NCI-H526 treated with DMSO at 0.1 percent for 48 hours (cell line): ENCODE measurements around the gene DUS2.
A peak's percentile ranks its signal among the peaks of the same experiment; 100 is the strongest.
"Not testable (repeated sequence)": the region's sequence is repeated elsewhere in the genome, so short reads cannot be mapped to it uniquely, and the experiment has no call there.

Experiments
- DNase-seq: peaks from one replicate; lab custom pipeline; 2025; lab: John Stamatoyannopoulos, UW

DUS2 gene

GRCh38 chr16:67998779-67999688, 24.1 kb upstream of the DUS2 start, which contains the start of gene DPEP2:
Gene DPEP2 (minus strand): TSS chr16:67999484. CDS start chr16:67993212, 6,272 bp downstream.
- not testable (repeated sequence) for DNase-seq

DNA sequence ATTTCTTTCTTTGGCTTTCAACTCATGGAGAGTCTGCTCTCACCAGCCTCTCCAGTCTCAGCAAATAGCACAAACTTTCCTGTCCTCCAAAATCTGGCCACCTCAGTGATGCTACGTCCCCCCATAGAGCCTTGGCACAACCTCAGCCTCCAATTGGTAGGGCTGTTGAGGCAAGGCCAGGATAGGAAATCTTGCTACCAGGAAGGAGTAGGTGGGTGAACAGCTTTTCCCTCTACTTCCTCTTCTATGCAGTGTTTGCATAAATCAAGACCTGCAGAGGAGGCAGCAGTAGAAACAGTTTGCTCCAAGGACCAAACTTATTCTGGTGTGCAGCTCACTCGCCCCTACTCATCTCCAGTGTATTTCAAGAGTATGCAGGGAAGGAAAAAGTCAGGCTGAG, 23.1 kb upstream of the DUS2 start:
- DNase-seq: no peak

DNA sequence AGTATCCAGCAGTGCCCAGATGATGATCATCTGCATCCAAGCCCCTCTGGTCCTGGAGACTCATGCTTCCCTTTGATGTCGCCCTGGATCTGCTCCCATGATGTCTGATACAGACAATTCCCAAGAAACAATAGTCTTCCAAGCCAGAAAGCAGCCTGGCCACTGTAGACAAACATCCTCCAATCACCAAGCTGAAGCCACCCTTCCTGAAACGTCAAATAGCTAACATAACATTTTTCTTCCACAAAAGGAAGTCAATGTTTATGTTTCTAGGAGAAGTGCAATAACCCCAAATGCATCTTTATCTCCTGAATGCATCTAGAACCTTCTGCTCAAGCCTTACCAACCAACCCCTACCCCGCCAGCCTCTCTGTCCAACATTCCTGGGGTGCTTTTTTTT, 22.6 kb upstream of the DUS2 start:
- no peak for DNase-seq

DNA sequence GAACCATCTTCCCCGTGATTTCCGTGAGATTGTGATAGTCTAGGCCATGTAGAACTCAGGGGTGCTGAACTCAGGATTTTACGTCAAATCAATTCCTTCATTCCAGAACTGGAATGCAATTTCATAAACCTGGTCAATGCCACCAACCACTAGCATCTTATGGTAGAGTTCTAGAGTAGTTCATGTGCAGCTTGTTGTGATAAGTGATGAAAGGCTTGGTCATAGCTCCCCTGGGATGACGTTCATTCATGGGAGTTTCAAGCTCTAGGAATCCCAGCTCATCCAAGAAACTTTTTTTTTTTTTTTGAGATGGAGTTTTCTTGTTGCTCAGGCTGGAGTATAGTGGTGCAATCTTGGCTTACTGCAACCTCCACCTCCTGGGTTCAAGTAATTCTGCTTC, 20.1 kb upstream of the DUS2 start:
- DNase-seq: no peak

DNA sequence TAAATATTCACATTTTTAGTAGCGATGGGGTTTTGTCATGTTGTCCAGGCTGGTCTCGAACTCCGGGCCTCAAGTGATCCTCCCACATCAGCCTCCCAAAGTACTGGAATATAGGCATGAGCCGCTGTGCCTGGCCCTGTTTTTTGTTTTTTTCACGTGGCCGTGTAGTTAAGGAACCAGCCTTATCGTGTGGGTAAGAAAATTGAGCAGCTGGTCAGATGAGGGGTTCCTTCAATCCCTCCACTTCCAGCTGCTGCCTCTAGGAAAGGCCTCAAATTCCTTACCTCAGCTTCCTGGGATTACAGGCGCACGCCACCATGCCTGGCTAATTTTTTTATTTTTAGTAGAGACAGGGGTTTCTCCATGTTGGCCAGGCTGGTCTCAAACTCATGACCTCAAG, 17.9 kb upstream of the DUS2 start:
- DNase-seq: no peak

DNA sequence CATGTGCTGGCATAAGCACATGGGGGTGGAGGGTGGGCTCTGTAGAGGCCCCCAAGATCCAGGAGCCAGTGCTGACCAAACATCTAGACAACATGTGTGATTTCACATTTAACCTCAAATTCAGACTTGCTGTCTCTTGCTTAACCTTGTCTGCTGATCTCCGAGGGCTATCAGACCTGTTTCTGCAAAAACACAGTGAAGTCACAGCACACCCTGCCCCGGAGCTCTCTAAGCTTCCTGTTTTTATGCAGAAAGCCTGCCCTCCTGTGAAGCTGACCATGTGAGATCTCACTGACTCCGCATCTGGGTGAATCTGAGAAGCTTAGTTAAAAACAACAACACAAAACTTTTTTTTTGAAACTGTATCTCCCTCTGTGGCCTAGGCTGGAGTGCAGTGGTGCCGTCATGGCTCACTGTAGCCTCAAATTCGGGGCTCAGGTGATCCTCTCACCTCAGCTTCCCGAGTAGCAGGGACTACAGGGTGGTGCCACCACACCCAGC, 17.2 kb upstream of the DUS2 start:
- no peak for DNase-seq

GRCh38 chr16:68009157-68009735, 13.8 kb upstream of the DUS2 start:
- DNase-seq: no peak

DNA sequence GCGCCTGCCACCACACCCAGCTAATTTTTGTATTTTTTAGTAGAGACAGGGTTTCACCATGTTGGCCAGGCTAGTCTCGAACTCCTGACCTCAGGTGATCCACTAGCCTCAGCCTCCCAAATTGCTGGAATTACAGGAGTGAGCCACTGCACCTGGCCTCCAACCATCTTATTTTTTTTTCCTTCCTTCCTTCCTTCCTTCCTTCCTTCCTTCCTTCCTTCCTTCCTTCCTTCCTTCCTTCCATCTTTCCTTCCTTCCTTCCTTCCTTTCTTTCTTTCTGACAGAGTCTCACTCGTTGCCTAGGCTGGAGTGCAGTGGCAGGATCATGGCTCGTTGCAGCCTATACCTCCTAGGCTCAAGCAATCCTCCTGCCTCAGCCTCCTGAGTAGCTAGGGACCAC, 13.2 kb upstream of the DUS2 start:
- DNase-seq: not testable (repeated sequence)

GRCh38 chr16:68013440-68013839, 9.6 kb upstream of the DUS2 start:
- DNase-seq: no peak

GRCh38 chr16:68015681-68016080, 7.4 kb upstream of the DUS2 start, which contains the start of gene DPEP2NB:
Gene DPEP2NB (minus strand): TSS chr16:68015911. CDS start chr16:68015770, 141 bp downstream.
- DNase-seq: no peak

DNA sequence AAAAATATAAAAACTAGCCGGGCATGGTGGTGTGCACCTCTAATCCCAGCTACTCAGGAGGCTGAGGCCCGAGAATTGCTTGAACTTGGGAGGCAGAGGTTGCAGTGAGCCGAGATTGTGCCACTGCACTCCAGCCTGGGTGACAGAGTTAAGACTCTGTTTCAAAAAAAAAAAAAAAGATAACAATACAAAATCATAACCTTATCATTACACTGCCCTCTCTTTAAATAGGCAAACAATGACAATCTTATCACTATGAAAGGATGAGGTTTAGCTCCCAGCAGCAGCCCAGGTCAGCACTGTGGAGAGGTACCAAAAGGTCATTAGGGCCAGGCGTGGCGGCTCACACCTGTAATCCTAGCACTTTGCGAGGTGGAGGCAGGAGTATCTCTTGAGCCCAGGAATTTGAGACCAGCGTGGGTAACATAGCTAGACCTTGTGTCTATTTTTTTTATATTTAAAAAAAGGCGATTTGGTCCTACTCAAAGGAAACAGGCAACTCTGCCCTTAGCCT, 3.9 kb upstream of the DUS2 start:
- DNase-seq: no peak

DNA sequence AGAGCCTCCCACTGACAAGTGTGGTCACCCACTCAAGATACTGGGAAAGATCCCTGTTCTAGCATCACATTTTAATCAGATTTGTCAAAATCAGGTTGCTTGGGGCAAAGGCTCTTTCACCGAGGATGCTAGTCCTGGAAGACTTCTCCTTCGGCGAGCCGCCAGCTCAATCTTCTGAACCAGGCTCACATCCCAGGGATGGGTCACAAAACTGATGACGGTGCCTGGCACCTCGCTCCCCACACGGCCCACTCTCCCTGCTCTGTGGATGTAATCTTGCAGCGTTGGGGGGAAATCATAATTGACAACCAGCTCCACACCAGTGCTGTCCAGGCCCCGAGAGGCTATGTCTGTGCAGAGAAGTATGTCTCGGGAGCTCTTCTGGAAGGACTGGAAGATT, 1.6 kb upstream of the DUS2 start:
- no peak for DNase-seq

- no peak for DNase-seq
Measured at GRCh38 chr16:68022278-68022727, 781 bp upstream of the DUS2 start.

DNA sequence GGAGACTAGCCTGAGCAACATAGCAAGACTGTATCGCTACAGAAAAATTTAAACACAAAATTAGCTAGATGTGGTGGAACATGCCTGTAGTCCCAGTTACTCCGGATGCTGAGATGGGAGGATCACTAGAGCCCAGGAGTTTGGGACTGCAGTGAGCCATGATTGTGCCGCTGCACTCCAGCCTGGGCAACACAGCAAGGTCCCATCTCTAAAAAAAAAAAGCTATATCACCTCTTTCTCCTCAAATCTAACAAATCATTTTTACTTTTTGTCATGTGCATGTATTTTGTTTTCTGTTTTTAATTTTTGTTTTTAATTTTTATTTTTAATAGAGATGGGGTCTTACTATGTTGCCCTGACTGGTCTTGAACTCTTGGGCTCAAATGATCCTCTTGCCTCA, 5.9 kb downstream of the DUS2 start:
- DNase-seq: no peak

DNA sequence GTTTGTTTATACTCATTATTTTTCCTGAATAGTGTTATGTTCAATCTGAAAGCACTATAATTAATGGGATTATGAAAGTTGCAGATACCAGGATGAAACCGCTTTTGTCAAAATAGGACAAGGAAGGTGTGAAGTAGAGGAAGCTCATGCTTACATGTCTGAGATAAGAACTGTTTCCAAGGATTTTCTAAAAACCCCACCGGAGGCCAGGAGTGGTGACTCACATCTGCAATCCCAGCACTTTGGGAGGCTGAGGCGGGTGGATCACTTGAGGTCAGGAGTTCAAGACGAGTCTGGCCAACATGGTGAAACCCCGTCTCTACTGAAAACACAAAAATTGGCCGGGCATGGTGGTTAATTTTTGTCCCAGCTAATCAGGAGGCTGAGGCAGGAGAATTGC, 7.0 kb downstream of the DUS2 start:
- DNase-seq: not testable (repeated sequence)

- no peak for DNase-seq
Measured at GRCh38 chr16:68031951-68032350, 8.9 kb downstream of the DUS2 start.

GRCh38 chr16:68033101-68033500, 10.0 kb downstream of the DUS2 start:
- no peak for DNase-seq

DNA sequence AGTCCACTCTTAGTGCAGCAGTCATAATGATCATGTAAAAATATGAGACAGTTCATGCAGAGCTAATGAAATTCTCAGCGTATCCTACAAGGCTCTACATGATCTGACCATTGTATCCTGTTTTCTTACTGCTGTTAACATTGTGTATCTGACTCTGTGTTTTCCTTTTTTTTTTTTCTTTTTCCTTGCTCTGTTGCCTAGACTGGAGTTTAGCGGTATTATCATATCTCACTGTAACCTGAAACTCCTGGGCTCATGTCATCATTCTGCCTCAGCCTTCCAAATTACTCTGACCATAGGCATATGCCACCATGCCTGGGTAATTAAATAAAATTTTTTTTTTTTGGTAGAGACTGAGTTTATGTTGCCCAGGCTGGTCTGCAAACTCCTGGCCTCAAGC, 12.1 kb downstream of the DUS2 start:
- no peak for DNase-seq

DNA sequence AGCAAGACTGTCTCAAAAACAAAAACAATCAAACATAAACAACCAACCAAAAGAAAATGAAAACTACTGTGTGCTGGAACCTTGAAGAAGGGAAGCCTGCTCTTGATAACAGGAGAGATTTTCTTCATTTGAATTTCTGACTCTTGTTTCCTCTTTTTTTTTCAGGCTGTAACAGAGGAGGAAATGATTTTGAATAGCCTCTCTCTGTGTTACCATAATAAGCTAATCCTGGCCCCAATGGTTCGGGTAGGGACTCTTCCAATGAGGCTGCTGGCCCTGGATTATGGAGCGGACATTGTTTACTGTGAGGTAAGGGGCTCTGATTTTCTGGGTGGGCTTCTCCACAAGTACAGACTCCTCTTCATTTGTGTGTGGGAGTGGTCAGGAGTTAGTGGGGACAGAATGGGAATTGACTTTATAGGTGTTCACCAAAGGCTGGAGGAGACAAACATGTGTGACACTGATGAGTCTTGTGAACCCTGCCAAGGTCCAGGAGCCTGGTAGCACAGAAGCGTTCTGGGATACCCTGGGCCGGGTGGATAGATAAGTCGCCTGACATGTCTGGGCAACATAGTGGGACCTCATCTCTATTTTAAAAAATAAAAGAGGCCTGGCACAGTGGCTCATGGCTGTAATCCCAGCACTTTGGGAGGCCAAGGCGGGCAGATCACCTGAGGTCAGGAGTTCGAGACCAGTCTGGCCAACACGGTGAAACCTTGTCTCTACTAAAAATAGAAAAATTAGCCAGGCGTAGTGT, 14.9 kb downstream of the DUS2 start:
- DNase-seq: no peak

DNA sequence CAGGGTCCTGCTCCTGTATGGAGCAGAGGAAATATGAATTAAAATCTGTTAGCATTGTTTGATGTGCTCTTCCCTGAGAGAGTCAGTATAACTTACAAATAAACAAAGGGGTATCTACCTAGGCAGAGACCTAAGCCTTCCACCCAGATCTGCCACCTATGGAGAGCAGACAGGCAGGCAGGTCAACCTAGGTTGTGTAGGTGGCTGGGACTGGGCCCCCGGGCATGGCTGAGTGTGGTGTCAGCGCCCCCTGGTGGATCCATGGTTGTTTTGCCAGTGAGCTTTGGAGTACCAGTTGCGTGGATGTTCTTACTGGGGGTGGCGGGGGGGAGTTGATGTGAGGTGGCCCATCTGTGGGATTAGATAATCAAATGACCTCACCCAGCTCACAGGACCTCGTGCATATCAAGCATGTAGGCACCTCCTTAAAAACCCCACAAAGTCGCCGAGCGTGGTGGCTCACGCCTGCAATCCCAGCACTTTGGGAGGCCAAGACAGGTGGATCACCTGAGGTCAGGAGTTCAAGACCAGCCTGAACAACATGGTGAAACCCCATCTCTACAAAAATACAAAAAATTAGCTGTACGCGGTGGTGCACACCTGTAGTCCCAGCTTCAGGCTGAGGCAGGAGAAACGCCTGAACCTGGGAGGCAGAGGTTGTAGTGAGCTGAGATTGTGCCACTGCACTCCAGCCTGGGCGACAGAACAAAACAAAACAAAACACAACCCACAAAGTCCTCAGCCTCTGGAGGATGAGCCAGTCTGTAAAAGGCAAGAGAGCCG, 17.6 kb downstream of the DUS2 start:
- DNase-seq: peak; percentile 20

GRCh38 chr16:68041783-68042182, 18.7 kb downstream of the DUS2 start:
- DNase-seq: no peak
